GM12873 (cell line): ENCODE data around the gene KIF1C.
A peak's percentile ranks its signal among the peaks of the same experiment; 100 is the strongest.

Experiments
- TF ChIP-seq, protein P1 (sequence below): IDR thresholded peaks from 2 replicates; pipeline ENCODE4 v1.5.1; 2012; ENCODE audit warnings: low read depth, mild to moderate bottlenecking, moderate library complexity, low read length, control low read depth; ENCODE audit not compliant: insufficient read depth; ENCODE audit errors: missing control alignments

The KIF1C gene

DNA sequence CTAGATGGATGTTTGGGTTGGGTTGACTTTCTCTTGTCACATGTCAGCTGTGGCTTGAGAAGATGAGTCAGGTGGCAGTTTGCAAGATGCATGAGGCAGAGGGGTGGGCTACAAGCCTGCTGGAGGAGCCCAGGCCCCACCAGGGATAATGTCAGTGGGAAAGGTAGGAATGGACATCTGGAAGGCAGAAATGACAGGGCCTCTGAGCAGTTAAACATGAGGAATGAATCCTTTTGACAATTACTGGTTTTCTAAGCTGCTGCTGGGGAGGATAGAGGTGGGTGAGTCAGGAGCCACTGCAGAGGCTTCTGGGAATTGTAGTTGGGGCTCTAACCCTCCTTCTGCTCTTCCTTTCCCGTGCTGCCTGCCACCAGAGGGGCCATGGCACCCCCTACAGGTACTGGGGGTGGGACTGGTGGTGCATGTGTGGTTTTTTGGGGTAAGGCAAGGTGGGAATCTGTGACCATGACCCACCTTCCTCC lies 21.8 kb downstream of the KIF1C start:
- TF ChIP-seq, protein P1, sequence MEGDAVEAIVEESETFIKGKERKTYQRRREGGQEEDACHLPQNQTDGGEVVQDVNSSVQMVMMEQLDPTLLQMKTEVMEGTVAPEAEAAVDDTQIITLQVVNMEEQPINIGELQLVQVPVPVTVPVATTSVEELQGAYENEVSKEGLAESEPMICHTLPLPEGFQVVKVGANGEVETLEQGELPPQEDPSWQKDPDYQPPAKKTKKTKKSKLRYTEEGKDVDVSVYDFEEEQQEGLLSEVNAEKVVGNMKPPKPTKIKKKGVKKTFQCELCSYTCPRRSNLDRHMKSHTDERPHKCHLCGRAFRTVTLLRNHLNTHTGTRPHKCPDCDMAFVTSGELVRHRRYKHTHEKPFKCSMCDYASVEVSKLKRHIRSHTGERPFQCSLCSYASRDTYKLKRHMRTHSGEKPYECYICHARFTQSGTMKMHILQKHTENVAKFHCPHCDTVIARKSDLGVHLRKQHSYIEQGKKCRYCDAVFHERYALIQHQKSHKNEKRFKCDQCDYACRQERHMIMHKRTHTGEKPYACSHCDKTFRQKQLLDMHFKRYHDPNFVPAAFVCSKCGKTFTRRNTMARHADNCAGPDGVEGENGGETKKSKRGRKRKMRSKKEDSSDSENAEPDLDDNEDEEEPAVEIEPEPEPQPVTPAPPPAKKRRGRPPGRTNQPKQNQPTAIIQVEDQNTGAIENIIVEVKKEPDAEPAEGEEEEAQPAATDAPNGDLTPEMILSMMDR, result peak; percentile 42

DNA sequence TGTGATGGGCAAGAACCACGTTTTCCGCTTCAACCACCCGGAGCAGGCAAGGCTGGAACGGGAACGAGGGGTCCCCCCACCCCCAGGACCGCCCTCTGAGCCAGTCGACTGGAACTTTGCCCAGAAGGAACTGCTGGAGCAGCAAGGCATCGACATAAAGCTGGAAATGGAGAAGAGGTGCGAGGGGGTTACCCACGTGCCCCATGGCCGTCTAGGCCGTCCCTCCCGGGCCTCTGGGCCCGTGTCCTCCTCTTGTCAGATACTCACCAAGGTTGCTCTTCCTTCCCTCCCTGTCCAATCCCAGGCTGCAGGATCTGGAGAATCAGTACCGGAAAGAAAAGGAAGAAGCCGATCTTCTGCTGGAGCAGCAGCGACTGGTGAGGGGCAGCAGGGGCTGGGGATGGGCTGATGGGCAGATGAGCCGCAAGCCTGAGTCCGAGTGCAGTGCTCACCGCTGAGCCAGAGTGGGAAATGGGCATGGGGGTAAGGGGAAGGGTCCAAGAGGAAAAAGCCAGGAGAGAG lies 22.8 kb downstream of the KIF1C start:
- TF ChIP-seq, protein P1, result no peak

DNA sequence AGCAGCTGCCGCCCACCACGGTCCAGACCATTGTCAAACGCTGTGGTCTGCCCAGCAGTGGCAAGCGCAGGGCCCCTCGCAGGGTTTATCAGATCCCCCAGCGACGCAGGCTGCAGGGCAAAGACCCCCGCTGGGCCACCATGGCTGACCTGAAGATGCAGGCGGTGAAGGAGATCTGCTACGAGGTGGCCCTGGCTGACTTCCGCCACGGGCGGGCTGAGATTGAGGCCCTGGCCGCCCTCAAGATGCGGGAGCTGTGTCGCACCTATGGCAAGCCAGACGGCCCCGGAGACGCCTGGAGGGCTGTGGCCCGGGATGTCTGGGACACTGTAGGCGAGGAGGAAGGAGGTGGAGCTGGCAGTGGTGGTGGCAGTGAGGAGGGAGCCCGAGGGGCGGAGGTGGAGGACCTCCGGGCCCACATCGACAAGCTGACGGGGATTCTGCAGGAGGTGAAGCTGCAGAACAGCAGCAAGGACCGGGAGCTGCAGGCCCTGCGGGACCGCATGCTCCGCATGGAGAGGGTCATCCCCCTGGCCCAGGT lies 24.5 kb downstream of the KIF1C start:
- TF ChIP-seq, protein P1, result no peak

DNA sequence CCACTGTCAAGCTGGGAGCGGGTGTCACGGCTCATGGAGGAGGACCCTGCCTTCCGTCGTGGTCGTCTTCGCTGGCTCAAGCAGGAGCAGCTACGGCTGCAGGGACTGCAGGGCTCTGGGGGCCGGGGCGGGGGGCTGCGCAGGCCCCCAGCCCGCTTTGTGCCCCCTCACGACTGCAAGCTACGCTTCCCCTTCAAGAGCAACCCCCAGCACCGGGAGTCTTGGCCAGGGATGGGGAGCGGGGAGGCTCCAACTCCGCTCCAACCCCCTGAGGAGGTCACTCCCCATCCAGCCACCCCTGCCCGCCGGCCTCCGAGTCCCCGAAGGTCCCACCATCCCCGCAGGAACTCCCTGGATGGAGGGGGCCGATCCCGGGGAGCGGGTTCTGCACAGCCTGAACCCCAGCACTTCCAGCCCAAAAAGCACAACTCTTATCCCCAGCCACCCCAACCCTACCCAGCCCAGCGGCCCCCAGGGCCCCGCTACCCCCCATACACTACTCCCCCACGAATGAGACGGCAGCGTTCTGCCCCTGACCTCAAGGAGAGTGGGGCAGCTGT lies 25.9 kb downstream of the KIF1C start:
- TF ChIP-seq, protein P1, result no peak

DNA sequence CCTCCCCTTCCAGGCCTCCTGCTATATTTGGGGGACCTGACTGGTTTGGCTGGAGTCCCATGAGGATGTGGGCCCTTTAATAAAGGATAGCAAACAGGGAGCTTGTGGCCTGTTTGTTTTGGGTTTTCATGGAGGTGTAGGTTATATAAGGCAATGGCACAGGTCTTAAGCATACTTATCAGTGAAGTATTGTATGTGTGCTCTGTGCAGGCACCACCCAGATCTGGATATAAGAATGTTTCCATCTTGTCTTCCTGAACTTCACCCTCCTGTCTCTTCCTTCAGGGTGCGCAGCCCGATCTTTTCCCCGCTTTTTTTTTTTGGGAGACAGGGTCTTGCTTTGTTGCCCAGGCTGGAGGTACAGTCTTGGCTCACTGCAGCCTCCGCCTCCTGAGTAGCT lies 26.9 kb downstream of the KIF1C start:
- TF ChIP-seq, protein P1, result no peak

DNA sequence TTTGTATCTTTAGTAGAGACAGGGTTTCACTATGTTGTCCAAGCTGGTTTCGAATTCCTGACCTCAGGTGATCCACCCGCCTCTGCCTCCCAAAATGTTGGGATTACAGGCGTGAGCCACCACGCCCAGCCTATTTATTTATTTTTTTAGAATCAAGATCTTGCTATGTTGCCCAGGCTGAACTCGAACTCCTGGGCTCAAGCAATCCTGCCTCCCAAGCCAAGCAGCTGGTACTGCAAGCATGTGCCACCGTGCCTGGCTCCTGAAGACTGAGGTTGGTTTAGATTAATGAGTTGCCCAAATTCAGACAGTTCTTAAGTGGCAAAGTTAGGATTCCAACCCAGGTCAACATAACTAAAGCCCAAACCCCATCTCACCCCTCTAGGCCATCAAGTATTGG lies 29.5 kb downstream of the KIF1C start:
- TF ChIP-seq, protein P1, result no peak

DNA sequence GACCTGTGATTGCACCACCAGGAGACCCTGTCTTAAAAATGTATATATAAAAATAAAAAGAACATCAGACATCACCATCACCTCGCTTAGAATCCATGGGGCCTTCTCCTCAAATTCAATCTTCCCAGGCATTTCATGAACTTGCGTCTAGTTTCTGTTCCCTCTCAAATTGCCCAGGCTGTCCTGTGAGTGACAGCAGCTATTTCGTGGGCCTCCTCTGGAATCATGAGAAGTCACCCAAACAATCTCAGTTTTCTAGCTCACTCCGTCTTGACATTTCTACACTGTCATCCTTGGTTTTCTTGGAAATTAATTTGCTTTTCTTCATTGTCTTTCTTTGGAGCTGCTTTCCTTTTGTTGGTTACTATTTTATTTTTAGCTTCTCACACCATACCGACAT lies 30.2 kb downstream of the KIF1C start:
- TF ChIP-seq, protein P1, result no peak
